SU-DHL-6 (cell line): ENCODE results near the gene OSBPL6.

Experiments
- EZH2phosphoT487 ChIP-seq: fragments of 200-600 bp; sonication (generic), shearing (Covaris generic); conservative IDR thresholded peaks from 2 replicates; pipeline ENCODE4 v1.6.1; 2018; ENCODE audit warnings: mild to moderate bottlenecking, antibody characterized with exemption, low read length, moderate library complexity, mixed read lengths
- TF ChIP-seq, protein P1 (sequence below): fragments of 200-600 bp; sonication (generic); IDR thresholded peaks from one replicate; pipeline ENCODE4 v1.5.1; 2017; ENCODE audit warnings: antibody characterized with exemption, mild to moderate bottlenecking, low read length, moderate library complexity; ENCODE audit not compliant: insufficient read depth, poor library complexity, severe bottlenecking

- TF ChIP-seq, protein P1, sequence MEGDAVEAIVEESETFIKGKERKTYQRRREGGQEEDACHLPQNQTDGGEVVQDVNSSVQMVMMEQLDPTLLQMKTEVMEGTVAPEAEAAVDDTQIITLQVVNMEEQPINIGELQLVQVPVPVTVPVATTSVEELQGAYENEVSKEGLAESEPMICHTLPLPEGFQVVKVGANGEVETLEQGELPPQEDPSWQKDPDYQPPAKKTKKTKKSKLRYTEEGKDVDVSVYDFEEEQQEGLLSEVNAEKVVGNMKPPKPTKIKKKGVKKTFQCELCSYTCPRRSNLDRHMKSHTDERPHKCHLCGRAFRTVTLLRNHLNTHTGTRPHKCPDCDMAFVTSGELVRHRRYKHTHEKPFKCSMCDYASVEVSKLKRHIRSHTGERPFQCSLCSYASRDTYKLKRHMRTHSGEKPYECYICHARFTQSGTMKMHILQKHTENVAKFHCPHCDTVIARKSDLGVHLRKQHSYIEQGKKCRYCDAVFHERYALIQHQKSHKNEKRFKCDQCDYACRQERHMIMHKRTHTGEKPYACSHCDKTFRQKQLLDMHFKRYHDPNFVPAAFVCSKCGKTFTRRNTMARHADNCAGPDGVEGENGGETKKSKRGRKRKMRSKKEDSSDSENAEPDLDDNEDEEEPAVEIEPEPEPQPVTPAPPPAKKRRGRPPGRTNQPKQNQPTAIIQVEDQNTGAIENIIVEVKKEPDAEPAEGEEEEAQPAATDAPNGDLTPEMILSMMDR = no peak
- TF ChIP-seq EZH2phosphoT487 = no peak
These were observed 242.3 kb downstream of the OSBPL6 start for GRCh38 chr2:178436662-178437061.
